A673 (cell line): ENCODE results near the gene TOM1L2. TPM values are rescaled to one million over a fixed set of nuclear protein-coding genes. Genes with fewer than 3 reads are reported as not detected.

ENCODE experiments used
- BruUV-seq: library from RNA; stranded (reverse); fragments of 400-500 nt; replicated peaks from 2 replicates; lab custom pipeline; 2021; lab: Mats Ljungman, UMichigan
- CTCF ChIA-PET: fragments of 300-600 bp; sonication (Branson Sonifier 250); formaldehyde crosslinking; loops from one replicate; lab custom pipeline; 2022; ENCODE audit warnings: antibody characterized with exemption; lab: Charles Lee
- POLR2A ChIA-PET: fragments of 300-600 bp; sonication (Branson Sonifier 250); formaldehyde crosslinking; loops from one replicate; lab custom pipeline; 2022; ENCODE audit warnings: antibody characterized with exemption; ENCODE audit not compliant: low non-redundant PET; lab: Charles Lee
- DNase-seq: peaks from one replicate; pipeline ENCODE4 v3.0.0-alpha.2; 2015; ENCODE audit warnings: low spot score
- H3K27ac ChIP-seq: fragments of 200-600 bp; sonication (generic); 2 replicates; pipeline ENCODE4 v1.5.1; 2016; ENCODE audit warnings: mixed run types, low read depth, mild to moderate bottlenecking, mixed read lengths, antibody characterized with exemption, low read length; ENCODE audit not compliant: poor library complexity, severe bottlenecking
- H3K27me3 ChIP-seq: fragments of 200-600 bp; sonication (generic); replicated peaks from 2 replicates; pipeline ENCODE4 v1.6.1; 2017; ENCODE audit warnings: mixed run types, low read depth, mild to moderate bottlenecking, mixed read lengths, antibody characterized with exemption, low read length; ENCODE audit not compliant: insufficient read depth, poor library complexity
- H3K36me3 ChIP-seq: fragments of 200-600 bp; sonication (generic); 2 replicates; pipeline ENCODE4 v1.6.1; 2016; ENCODE audit warnings: mixed run types, mild to moderate bottlenecking, mixed read lengths, antibody characterized with exemption, low read length; ENCODE audit not compliant: insufficient read depth, poor library complexity, severe bottlenecking
- H3K4me1 ChIP-seq: fragments of 200-600 bp; sonication (generic); 2 replicates; pipeline ENCODE4 v1.6.1; 2017; ENCODE audit warnings: mixed run types, mild to moderate bottlenecking, mixed read lengths, antibody characterized with exemption, low read length; ENCODE audit not compliant: insufficient read depth, poor library complexity, severe bottlenecking
- H3K4me3 ChIP-seq: fragments of 200-600 bp; sonication (generic); 2 replicates; pipeline ENCODE4 v1.5.1; 2016; ENCODE audit warnings: low read depth, mixed run types, mild to moderate bottlenecking, mixed read lengths, low read length; ENCODE audit not compliant: poor library complexity, severe bottlenecking
- H3K9me3 ChIP-seq: fragments of 200-600 bp; sonication (generic); 2 replicates; pipeline ENCODE4 v1.6.1; 2016; ENCODE audit warnings: mixed run types, low read depth, mild to moderate bottlenecking, mixed read lengths, antibody characterized with exemption, low read length; ENCODE audit not compliant: poor library complexity, severe bottlenecking
- EZH2 ChIP-seq: fragments of 200-600 bp; sonication (generic); IDR thresholded peaks from 2 replicates; pipeline ENCODE4 v1.6.1; 2017; ENCODE audit warnings: borderline replicate concordance, low read depth, mild to moderate bottlenecking, mixed read lengths, antibody characterized with exemption, low read length; ENCODE audit not compliant: poor library complexity, severe bottlenecking
- intact Hi-C: fragments of 100-400 bp; cut with micrococcal nuclease; formaldehyde crosslinking; loops from one replicate; pipeline ENCODE4 v1.10.0; 2022; ENCODE audit not compliant: unreplicated experiment
- total RNA-seq: library from RNA; stranded (reverse); gene quantifications from 2 replicates; pipeline ENCODE4 v1.2.3, GENCODE V29; 2021
- TF ChIP-seq, protein P1 (sequence below): fragments of 300-800, 200-600 bp; sonication (generic); conservative IDR thresholded peaks from 2 replicates; pipeline ENCODE4 v1.5.1; 2017; ENCODE audit warnings: low read depth, mild to moderate bottlenecking, antibody characterized with exemption, low read length, moderate library complexity, mixed read lengths

The TOM1L2 gene
- total RNA-seq, 1 experiment from 2014 or later: 10.0 TPM

DNA sequence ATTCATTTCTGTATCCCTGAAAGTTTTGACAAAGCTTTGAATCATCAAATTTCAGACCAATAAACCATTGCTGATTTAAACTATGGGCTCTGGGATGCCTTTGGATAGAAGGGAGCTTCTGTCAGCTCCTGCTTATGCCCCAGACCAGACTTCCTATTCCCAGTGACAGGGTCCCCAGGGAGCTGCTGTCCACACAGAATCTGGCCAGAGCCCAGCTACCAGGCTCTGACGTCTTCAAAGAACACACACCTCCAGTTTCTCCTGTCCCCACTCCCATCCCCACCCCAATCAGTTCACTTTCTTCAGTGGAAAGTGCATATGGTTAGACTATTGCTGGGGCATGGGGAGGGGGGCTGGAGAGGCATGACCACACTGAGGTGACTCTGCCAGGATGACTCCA is 83.8 kb downstream of the TOM1L2 start:
- H3K9me3 ChIP-seq: no peaks in the 10 kb centered on the region
- no peak overlapping the region for H3K4me3 ChIP-seq
- ChIA-PET CTCF (interaction anchor here (0.6 to 1.3 kb wide), 3 partner anchors 31 to 145 kb away, joined by 3 to 4 read pairs (median 4); no protein-coding TSS in a partner anchor), POLR2A (no interaction called here)
- H3K4me1 ChIP-seq: peaks cover 9% of the 10 kb centered on the region
- TF ChIP-seq, protein P1, sequence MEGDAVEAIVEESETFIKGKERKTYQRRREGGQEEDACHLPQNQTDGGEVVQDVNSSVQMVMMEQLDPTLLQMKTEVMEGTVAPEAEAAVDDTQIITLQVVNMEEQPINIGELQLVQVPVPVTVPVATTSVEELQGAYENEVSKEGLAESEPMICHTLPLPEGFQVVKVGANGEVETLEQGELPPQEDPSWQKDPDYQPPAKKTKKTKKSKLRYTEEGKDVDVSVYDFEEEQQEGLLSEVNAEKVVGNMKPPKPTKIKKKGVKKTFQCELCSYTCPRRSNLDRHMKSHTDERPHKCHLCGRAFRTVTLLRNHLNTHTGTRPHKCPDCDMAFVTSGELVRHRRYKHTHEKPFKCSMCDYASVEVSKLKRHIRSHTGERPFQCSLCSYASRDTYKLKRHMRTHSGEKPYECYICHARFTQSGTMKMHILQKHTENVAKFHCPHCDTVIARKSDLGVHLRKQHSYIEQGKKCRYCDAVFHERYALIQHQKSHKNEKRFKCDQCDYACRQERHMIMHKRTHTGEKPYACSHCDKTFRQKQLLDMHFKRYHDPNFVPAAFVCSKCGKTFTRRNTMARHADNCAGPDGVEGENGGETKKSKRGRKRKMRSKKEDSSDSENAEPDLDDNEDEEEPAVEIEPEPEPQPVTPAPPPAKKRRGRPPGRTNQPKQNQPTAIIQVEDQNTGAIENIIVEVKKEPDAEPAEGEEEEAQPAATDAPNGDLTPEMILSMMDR: no peak
- no peak for TF ChIP-seq EZH2
- intact Hi-C loops: no loop called here
- no peaks in the 10 kb centered on the region for H3K36me3 ChIP-seq
- H3K27me3 ChIP-seq: no peaks in the 10 kb centered on the region
- no peak for DNase-seq
- BruUV-seq: no TSS peak
- no peak overlapping the region for H3K27ac ChIP-seq

GRCh38 chr17:17887752-17888304 is 84.4 kb downstream of the TOM1L2 start:
- BruUV-seq: no TSS peak
- H3K27ac ChIP-seq: no peak overlapping the region
- DNase-seq: no peak
- H3K9me3 ChIP-seq: no peaks in the 10 kb centered on the region
- no peaks in the 10 kb centered on the region for H3K27me3 ChIP-seq
- H3K4me1 ChIP-seq: peaks cover 9% of the 10 kb centered on the region
- no peaks in the 10 kb centered on the region for H3K36me3 ChIP-seq
- intact Hi-C loops: no loop called here
- CTCF ChIA-PET: no interaction called here
- TF ChIP-seq, protein P1: no peak
- TF ChIP-seq EZH2: no peak
- H3K4me3 ChIP-seq: no peak overlapping the region
- POLR2A ChIA-PET: no interaction called here

DNA sequence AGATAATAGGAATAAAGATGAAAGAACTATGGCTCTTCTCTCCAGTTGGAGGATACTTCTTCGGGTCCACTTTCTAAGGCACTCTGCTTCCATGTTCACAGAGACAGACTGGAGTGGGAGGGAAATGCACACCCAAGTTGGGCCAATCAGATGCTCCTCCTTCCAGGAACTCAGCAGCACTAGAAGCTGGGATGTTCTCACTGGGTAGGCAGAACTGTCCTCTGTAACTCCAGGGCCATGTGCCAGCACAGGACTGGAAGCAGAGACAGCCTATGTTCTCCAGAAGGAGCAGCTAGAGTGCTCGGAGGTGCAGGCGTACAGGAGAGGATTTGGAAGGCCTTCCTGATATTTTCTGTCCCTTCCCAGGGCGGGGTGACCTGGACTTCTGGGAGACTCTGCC is 85.5 kb downstream of the TOM1L2 start:
- CTCF ChIA-PET: interaction anchor here (0.6 kb wide), 2 partner anchors 143 to 253 kb away, joined by 3 to 4 read pairs; no protein-coding TSS in a partner anchor
- POLR2A ChIA-PET: no interaction called here

More for the DNA sequence above, 85.5 kb downstream of the TOM1L2 start:
- Histone ChIP-seq H3K27ac (no peak overlapping the region), H3K4me1 (peaks cover 9% of the 10 kb centered on the region), H3K4me3 (no peak overlapping the region), H3K27me3 (no peaks in the 10 kb centered on the region), H3K36me3 (no peaks in the 10 kb centered on the region), H3K9me3 (no peaks in the 10 kb centered on the region)
- TF ChIP-seq, protein P1: no peak
- BruUV-seq: no TSS peak
- intact Hi-C loops: no loop called here
- DNase-seq: no peak
